CD4-positive, alpha-beta T cell treated with Interleukin-4 for 4 hours (primary cell): ENCODE measurements around the gene PTGDS.

ENCODE experiments used
- DNase-seq: peaks from one replicate; pipeline ENCODE4 v3.0.0-alpha.2; 2020

The PTGDS gene

GRCh38 chr9:136946228-136947027, 30.9 kb upstream of the PTGDS start:
- DNase-seq = no peak

GRCh38 chr9:136947028-136947891, 30.0 kb upstream of the PTGDS start:
- no peak for DNase-seq

GRCh38 chr9:136947955-136948510, 29.3 kb upstream of the PTGDS start:
- no peak for DNase-seq

- no peak for DNase-seq
Observed at GRCh38 chr9:136949239-136949816, 28.0 kb upstream of the PTGDS start.

- peak; percentile 96 for DNase-seq
Observed at GRCh38 chr9:136949817-136950655, 27.3 kb upstream of the PTGDS start.

GRCh38 chr9:136950656-136951276, 26.5 kb upstream of the PTGDS start:
- no peak for DNase-seq

GRCh38 chr9:136951541-136952320, 25.6 kb upstream of the PTGDS start, which contains the start of gene LCN12:
Gene LCN12, plus strand, starts transcription at chr9:136952273. Its CDS starts 55 bp downstream, at chr9:136952328.
- DNase-seq = no peak

- no peak for DNase-seq
Observed at GRCh38 chr9:136952321-136952850, 24.9 kb upstream of the PTGDS start.

- DNase-seq = no peak
Observed at GRCh38 chr9:136952876-136953770, 24.2 kb upstream of the PTGDS start.

GRCh38 chr9:136953771-136954269, 23.5 kb upstream of the PTGDS start:
- no peak for DNase-seq

GRCh38 chr9:136954270-136955083, 22.8 kb upstream of the PTGDS start:
- DNase-seq = no peak

- no peak for DNase-seq
Observed at GRCh38 chr9:136955202-136955942, 21.9 kb upstream of the PTGDS start.

GRCh38 chr9:136955943-136956335, 21.4 kb upstream of the PTGDS start:
- no peak for DNase-seq

GRCh38 chr9:136956604-136957003, 20.7 kb upstream of the PTGDS start:
- no peak for DNase-seq

GRCh38 chr9:136957461-136957860, 19.8 kb upstream of the PTGDS start:
- DNase-seq = no peak

GRCh38 chr9:136957901-136958300, 19.4 kb upstream of the PTGDS start:
- no peak for DNase-seq

GRCh38 chr9:136958473-136958872, 18.8 kb upstream of the PTGDS start:
- no peak for DNase-seq
